ENCODE measurements around the gene SLC39A9.

GRCh38 chr14:69468949-69469348 is 70.5 kb downstream of the SLC39A9 start:
- TF ChIP-seq CTCF (IDR thresholded peaks at IDR 0.05) (no peak), POLR2A (IDR thresholded peaks at IDR 0.05) (no peak)
